NCI-H1417 treated with DMSO at 0.1 percent for 48 hours (cell line): ENCODE data around the gene CPT1C.
A peak's percentile ranks its signal among the peaks of the same experiment; 100 is the strongest.

Source experiments
- DNase-seq: peaks from one replicate; lab custom pipeline; 2025; lab: John Stamatoyannopoulos, UW

The CPT1C gene

GRCh38 chr19:49660338-49660961 lies 30.5 kb upstream of the CPT1C start:
- DNase-seq = no peak

- no peak for DNase-seq
These were observed 28.9 kb upstream of the CPT1C start for GRCh38 chr19:49662011-49662410.

GRCh38 chr19:49663224-49663623 lies 27.7 kb upstream of the CPT1C start:
- DNase-seq = no peak

- peak; percentile 26 for DNase-seq
These were observed 26.5 kb upstream of the CPT1C start for GRCh38 chr19:49664171-49665035.

- DNase-seq = no peak
These were observed 25.9 kb upstream of the CPT1C start for GRCh38 chr19:49665036-49665350.

GRCh38 chr19:49665351-49666119 lies 25.4 kb upstream of the CPT1C start, which contains the start of the genes BCL2L12 and IRF3:
Gene BCL2L12, plus strand, starts transcription at chr19:49665933. Its CDS starts 760 bp downstream, at chr19:49666693.
Gene IRF3, minus strand, starts transcription at chr19:49665857. Its CDS starts 1,019 bp downstream, at chr19:49664838.
- DNase-seq = no peak

GRCh38 chr19:49666120-49666444 lies 24.8 kb upstream of the CPT1C start:
- no peak for DNase-seq

- DNase-seq = no peak
These were observed 23.4 kb upstream of the CPT1C start for GRCh38 chr19:49667473-49667872.

GRCh38 chr19:49669516-49669915 lies 21.4 kb upstream of the CPT1C start:
- DNase-seq = no peak

GRCh38 chr19:49672131-49672919 lies 18.6 kb upstream of the CPT1C start:
- DNase-seq = no peak

- DNase-seq = no peak
These were observed 14.7 kb upstream of the CPT1C start for GRCh38 chr19:49676136-49676783.

GRCh38 chr19:49676784-49677230 lies 14.1 kb upstream of the CPT1C start:
- DNase-seq = peak; percentile 100

GRCh38 chr19:49677231-49677900 lies 13.6 kb upstream of the CPT1C start, which contains the start of gene PRMT1:
Gene PRMT1, plus strand, starts transcription at chr19:49677271. Its CDS starts 10 bp downstream, at chr19:49677281.
- no peak for DNase-seq

- DNase-seq = no peak
These were observed 12.8 kb upstream of the CPT1C start for GRCh38 chr19:49677901-49678674.

- no peak for DNase-seq
These were observed 11.7 kb upstream of the CPT1C start for GRCh38 chr19:49678985-49679770.

GRCh38 chr19:49679771-49680413 lies 11.0 kb upstream of the CPT1C start:
- no peak for DNase-seq

- peak; percentile 75 for DNase-seq
These were observed 10.2 kb upstream of the CPT1C start for GRCh38 chr19:49680421-49681351.
